ENCODE data around the gene TSKU.

GRCh38 chr11:76763573-76764346 is 19.4 kb upstream of the TSKU start:
- TF ChIP-seq CTCF (conservative IDR thresholded peaks at IDR 0.05; ENCODE audit: low read length) (no peak), EZH2phosphoT487 (IDR thresholded peaks at IDR 0.05; ENCODE audit: borderline replicate concordance) (no peak)

Data from Loucy (cell line).